ENCODE measurements around the gene CWC15. TPM values are rescaled to one million over a fixed set of nuclear protein-coding genes. Genes with fewer than 3 reads are reported as not detected.
"Not testable (repeated sequence)": the region's sequence is repeated elsewhere in the genome, so short reads cannot be mapped to it uniquely, and the experiment has no call there.

Gene CWC15
- 100 to 1,000 TPM in 1 of 2 donors, 10 to 100 TPM in 1; 51.8 to 109 TPM for total RNA-seq
- polyA plus RNA-seq (ENCODE audit: insufficient read length in 2 of 2): 100 to 1,000 TPM; 106 to 114 TPM
- long read RNA-seq, donor 1, transcript CWC15-202 (4 exons, 905 nt): minor isoform, 5 of 76 reads
- long read RNA-seq, donor 1, transcript CWC15-205 (3 exons, 559 nt): minor isoform, 7 of 76 reads
- long read RNA-seq, donor 1, transcript CWC15-201 (7 exons, 1,576 nt): major isoform, 56 of 76 reads
- long read RNA-seq, donor 1, partial matches to known transcripts: 8 of 76 reads
- long read RNA-seq, donor 1, other reads (novel, unspliced or antisense): 0 of 76 reads
- long read RNA-seq, donor 2, transcript CWC15-201 (7 exons, 1,576 nt): major isoform, 9 of 15 reads
- long read RNA-seq, donor 2, partial matches to known transcripts: 0 of 15 reads
- long read RNA-seq, donor 2, other reads (novel, unspliced or antisense): 0 of 15 reads
- long read RNA-seq, donor 3, transcript CWC15-201 (7 exons, 1,576 nt): major isoform, 15 of 35 reads
- long read RNA-seq, donor 3, partial matches to known transcripts: 15 of 35 reads
- long read RNA-seq, donor 3, other reads (novel, unspliced or antisense): 0 of 35 reads
- long read RNA-seq, donor 4, transcript CWC15-205 (3 exons, 559 nt): minor isoform, 14 of 118 reads
- long read RNA-seq, donor 4, transcript CWC15-201 (7 exons, 1,576 nt): major isoform, 64 of 118 reads
- long read RNA-seq, donor 4, transcript CWC15-202 (4 exons, 905 nt): minor isoform, 6 of 118 reads
- long read RNA-seq, donor 4, partial matches to known transcripts: 33 of 118 reads
- long read RNA-seq, donor 4, other reads (novel, unspliced or antisense): 0 of 118 reads

DNA sequence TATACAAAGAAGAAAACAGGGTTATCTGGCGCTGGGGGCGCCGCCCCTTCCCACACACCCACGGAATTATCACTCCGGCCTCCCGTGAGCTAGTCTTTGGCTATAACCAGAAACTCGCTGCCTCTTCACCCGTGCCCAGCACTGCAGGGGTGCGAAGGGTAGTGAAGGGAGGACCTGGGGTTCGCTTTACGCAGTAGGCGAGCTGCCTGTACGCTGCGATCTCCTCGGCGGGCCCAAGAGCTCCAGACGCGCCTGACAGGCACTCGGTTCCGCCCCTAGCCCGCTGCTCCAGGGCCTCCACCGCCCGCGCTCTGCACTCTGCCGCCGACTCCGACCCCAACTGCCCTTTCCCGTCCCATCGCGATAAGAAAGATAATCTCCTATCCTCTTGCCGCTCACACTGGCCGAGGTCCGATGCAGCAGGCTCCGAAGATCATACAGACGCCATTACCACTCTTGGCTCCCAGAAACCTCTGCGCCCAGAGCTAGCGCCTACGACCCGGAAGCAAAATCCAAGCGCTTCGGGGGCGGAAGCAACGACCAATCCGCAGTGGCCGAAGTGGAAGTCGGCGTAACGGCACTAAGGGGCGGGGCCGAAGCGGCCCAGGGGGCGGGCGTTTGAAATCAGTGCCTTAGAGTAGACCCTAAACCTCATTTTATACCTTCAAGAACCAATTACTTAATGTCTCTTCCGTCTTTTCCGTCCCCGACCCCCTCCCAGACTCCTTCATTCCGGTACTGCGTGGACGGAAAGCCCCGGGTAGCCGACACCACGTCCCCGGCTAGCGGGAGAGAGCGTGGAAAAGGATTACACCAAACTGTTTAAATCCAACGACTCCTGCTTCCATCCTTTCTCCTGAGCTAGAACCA lies at the start of gene CWC15, which contains the start of gene KDM4D:
TSS of gene CWC15 (minus strand) at position 458 of the 870 bp plus-strand sequence. CDS start 1,371 bp downstream, outside the sequence.
TSS of gene KDM4D (plus strand) at position 611 of the 870 bp plus-strand sequence. CDS start 23,664 bp downstream, outside the sequence.
- 0% methylated on average over 51 of the region's 66 CpGs for WGBS (ENCODE audit: insufficient coverage)

DNA sequence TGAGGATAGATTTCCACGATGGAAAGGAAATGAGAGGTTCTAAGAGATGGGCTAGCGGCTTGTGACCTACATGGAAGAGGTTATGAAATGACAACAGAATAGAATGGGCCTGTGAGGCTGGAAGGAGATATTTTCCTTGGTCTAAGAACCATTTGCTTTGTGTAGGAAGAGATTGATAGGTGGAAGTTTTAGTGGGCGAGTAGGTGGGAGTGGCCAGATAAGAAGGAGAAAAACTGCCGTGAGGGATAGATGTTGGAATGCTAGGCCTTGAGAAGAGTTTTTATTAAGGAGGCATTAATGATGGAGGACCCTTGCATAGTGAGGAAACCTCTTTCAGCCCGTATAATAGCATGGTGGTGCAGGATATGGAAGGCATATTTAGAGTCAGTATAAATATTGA lies 48.1 kb upstream of the CWC15 start:
- 92% methylated on average over 5 of the region's 5 CpGs for WGBS (ENCODE audit: insufficient coverage)
- H3K27ac ChIP-seq (ENCODE audit: low read depth, low read length); DNase-seq (ENCODE audit: low read depth in 4 of 6, low spot score in 6 of 6); H3K4me1 ChIP-seq (ENCODE audit: control insufficient read depth, insufficient read depth, low read length); H3K9me3 ChIP-seq (ENCODE audit: control insufficient read depth, insufficient read depth, low read length); H3K27me3 ChIP-seq (ENCODE audit: control insufficient read depth, insufficient read depth, low read length); H3K4me3 ChIP-seq (ENCODE audit: low read depth, low read length); H3K36me3 ChIP-seq (ENCODE audit: control insufficient read depth, insufficient read depth, low read length): not testable (repeated sequence)

More for the DNA sequence above, at the start of gene CWC15, which contains the start of gene KDM4D:
- no peaks in the 10 kb centered on the region for H3K4me1 ChIP-seq (ENCODE audit: control insufficient read depth, insufficient read depth, low read length)
- H3K36me3 ChIP-seq (ENCODE audit: control insufficient read depth, insufficient read depth, low read length): peaks cover 12% of the 10 kb centered on the region
- DNase-seq (ENCODE audit: low read depth in 4 of 6, low spot score in 6 of 6): peak; percentile 92 to 99 (median 94)
- no peaks in the 10 kb centered on the region for H3K9me3 ChIP-seq (ENCODE audit: control insufficient read depth, insufficient read depth, low read length)
- peak within 1 kb of the TSS; percentile 90 for H3K27ac ChIP-seq (ENCODE audit: low read depth, low read length)
- no peaks in the 10 kb centered on the region for H3K27me3 ChIP-seq (ENCODE audit: control insufficient read depth, insufficient read depth, low read length)
- H3K4me3 ChIP-seq (ENCODE audit: low read depth, low read length): peak within 1 kb of the TSS; percentile 92

- H3K4me3 ChIP-seq (ENCODE audit: low read depth, low read length): no peak overlapping the region
- no peaks in the 10 kb centered on the region for H3K27me3 ChIP-seq (ENCODE audit: control insufficient read depth, insufficient read depth, low read length)
- DNase-seq (ENCODE audit: low read depth in 4 of 6, low spot score in 6 of 6): no peak
- WGBS (ENCODE audit: insufficient coverage): no CpG with 5 or more reads among the region's 2 CpGs
- H3K4me1 ChIP-seq (ENCODE audit: control insufficient read depth, insufficient read depth, low read length): no peaks in the 10 kb centered on the region
- no peaks in the 10 kb centered on the region for H3K36me3 ChIP-seq (ENCODE audit: control insufficient read depth, insufficient read depth, low read length)
- H3K9me3 ChIP-seq (ENCODE audit: control insufficient read depth, insufficient read depth, low read length): no peaks in the 10 kb centered on the region
- no peak overlapping the region for H3K27ac ChIP-seq (ENCODE audit: low read depth, low read length)
Measured at GRCh38 chr11:95016139-95016538, 42.8 kb upstream of the CWC15 start.

DNA sequence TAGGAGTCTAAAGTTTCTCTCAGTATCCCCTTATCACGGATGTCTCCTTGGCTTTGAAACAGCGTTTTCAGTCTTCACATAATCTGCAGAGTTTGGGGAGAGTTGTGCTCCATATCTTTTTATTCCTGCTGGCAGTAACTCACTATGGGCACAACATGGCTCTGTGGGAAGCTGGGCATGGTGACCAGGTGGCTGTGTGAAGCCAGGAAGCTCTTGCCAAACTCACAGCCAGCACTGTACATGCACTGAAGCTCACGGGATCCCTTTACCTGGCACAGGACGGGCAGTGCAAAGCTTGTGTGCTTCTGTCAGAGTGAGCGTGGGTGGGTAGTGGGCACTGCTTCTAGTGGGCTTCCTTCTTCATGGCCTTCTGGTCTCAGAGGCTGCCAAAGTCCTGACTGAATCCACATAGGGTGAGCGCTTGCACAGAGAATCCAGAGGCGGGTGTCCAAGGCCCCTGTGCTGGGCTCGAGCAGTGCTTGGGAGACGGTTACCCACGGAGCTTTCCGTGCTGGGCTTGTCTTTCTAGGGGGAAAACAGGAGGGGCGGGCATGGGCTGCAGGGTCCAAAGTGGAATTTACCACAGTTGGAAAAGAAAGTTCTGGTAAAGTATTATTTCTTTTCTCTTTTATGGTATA lies 40.9 kb upstream of the CWC15 start:
- Histone ChIP-seq H3K27ac (ENCODE audit: low read depth, low read length) (no peak overlapping the region), H3K9me3 (ENCODE audit: control insufficient read depth, insufficient read depth, low read length) (no peaks in the 10 kb centered on the region), H3K27me3 (ENCODE audit: control insufficient read depth, insufficient read depth, low read length) (no peaks in the 10 kb centered on the region), H3K36me3 (ENCODE audit: control insufficient read depth, insufficient read depth, low read length) (no peaks in the 10 kb centered on the region), H3K4me3 (ENCODE audit: low read depth, low read length) (no peak overlapping the region), H3K4me1 (ENCODE audit: control insufficient read depth, insufficient read depth, low read length) (no peaks in the 10 kb centered on the region)
- no peak for DNase-seq (ENCODE audit: low read depth in 4 of 6, low spot score in 6 of 6)
- 85% methylated on average over 12 of the region's 12 CpGs for WGBS (ENCODE audit: insufficient coverage)

GRCh38 chr11:95011376-95011775 lies 38.0 kb upstream of the CWC15 start:
- Histone ChIP-seq H3K4me3 (ENCODE audit: low read depth, low read length) (no peak overlapping the region), H3K4me1 (ENCODE audit: control insufficient read depth, insufficient read depth, low read length) (no peaks in the 10 kb centered on the region), H3K27ac (ENCODE audit: low read depth, low read length) (no peak overlapping the region), H3K36me3 (ENCODE audit: control insufficient read depth, insufficient read depth, low read length) (no peaks in the 10 kb centered on the region), H3K9me3 (ENCODE audit: control insufficient read depth, insufficient read depth, low read length) (peaks cover 3% of the 10 kb centered on the region), H3K27me3 (ENCODE audit: control insufficient read depth, insufficient read depth, low read length) (no peaks in the 10 kb centered on the region)
- no peak for DNase-seq (ENCODE audit: low read depth in 4 of 6, low spot score in 6 of 6)

- H3K4me3 ChIP-seq (ENCODE audit: low read depth, low read length): no peak overlapping the region
- no peak for DNase-seq (ENCODE audit: low read depth in 4 of 6, low spot score in 6 of 6)
- H3K27me3 ChIP-seq (ENCODE audit: control insufficient read depth, insufficient read depth, low read length): no peaks in the 10 kb centered on the region
- no CpG with 5 or more reads among the region's 1 CpG for WGBS (ENCODE audit: insufficient coverage)
- no peaks in the 10 kb centered on the region for H3K4me1 ChIP-seq (ENCODE audit: control insufficient read depth, insufficient read depth, low read length)
- no peak overlapping the region for H3K27ac ChIP-seq (ENCODE audit: low read depth, low read length)
- peaks cover 3% of the 10 kb centered on the region for H3K9me3 ChIP-seq (ENCODE audit: control insufficient read depth, insufficient read depth, low read length)
- H3K36me3 ChIP-seq (ENCODE audit: control insufficient read depth, insufficient read depth, low read length): no peaks in the 10 kb centered on the region
Measured at GRCh38 chr11:95005642-95006041, 32.3 kb upstream of the CWC15 start.

GRCh38 chr11:95003716-95004115 lies 30.4 kb upstream of the CWC15 start:
- Histone ChIP-seq H3K27me3 (ENCODE audit: control insufficient read depth, insufficient read depth, low read length) (no peaks in the 10 kb centered on the region), H3K9me3 (ENCODE audit: control insufficient read depth, insufficient read depth, low read length) (peaks cover 3% of the 10 kb centered on the region), H3K4me3 (ENCODE audit: low read depth, low read length) (no peak overlapping the region), H3K27ac (ENCODE audit: low read depth, low read length) (no peak overlapping the region), H3K4me1 (ENCODE audit: control insufficient read depth, insufficient read depth, low read length) (no peaks in the 10 kb centered on the region), H3K36me3 (ENCODE audit: control insufficient read depth, insufficient read depth, low read length) (peaks cover under 1% of the 10 kb centered on the region)
- DNase-seq (ENCODE audit: low read depth in 4 of 6, low spot score in 6 of 6): no peak

GRCh38 chr11:94998285-94998684 lies 24.9 kb upstream of the CWC15 start:
- 92% methylated on average over 13 of the region's 13 CpGs for WGBS (ENCODE audit: insufficient coverage)
- no peaks in the 10 kb centered on the region for H3K27me3 ChIP-seq (ENCODE audit: control insufficient read depth, insufficient read depth, low read length)

GRCh38 chr11:94997437-94997836 lies 24.1 kb upstream of the CWC15 start:
- WGBS (ENCODE audit: insufficient coverage): 100% methylated on average over 2 of the region's 6 CpGs
- no peak for DNase-seq (ENCODE audit: low read depth in 4 of 6, low spot score in 6 of 6)
- Histone ChIP-seq H3K4me3 (ENCODE audit: low read depth, low read length) (no peak overlapping the region), H3K27me3 (ENCODE audit: control insufficient read depth, insufficient read depth, low read length) (no peaks in the 10 kb centered on the region), H3K27ac (ENCODE audit: low read depth, low read length) (no peak overlapping the region), H3K36me3 (ENCODE audit: control insufficient read depth, insufficient read depth, low read length) (peaks cover 12% of the 10 kb centered on the region), H3K4me1 (ENCODE audit: control insufficient read depth, insufficient read depth, low read length) (no peaks in the 10 kb centered on the region), H3K9me3 (ENCODE audit: control insufficient read depth, insufficient read depth, low read length) (no peaks in the 10 kb centered on the region)

More at GRCh38 chr11:94998285-94998684, 24.9 kb upstream of the CWC15 start:
- H3K27ac ChIP-seq (ENCODE audit: low read depth, low read length): no peak overlapping the region
- H3K9me3 ChIP-seq (ENCODE audit: control insufficient read depth, insufficient read depth, low read length): no peaks in the 10 kb centered on the region
- no peak overlapping the region for H3K4me3 ChIP-seq (ENCODE audit: low read depth, low read length)
- H3K36me3 ChIP-seq (ENCODE audit: control insufficient read depth, insufficient read depth, low read length): peaks cover 12% of the 10 kb centered on the region
- DNase-seq (ENCODE audit: low read depth in 4 of 6, low spot score in 6 of 6): no peak
- H3K4me1 ChIP-seq (ENCODE audit: control insufficient read depth, insufficient read depth, low read length): no peaks in the 10 kb centered on the region

All from spinal cord (tissue), 10 donors.